SU-DHL-6 (cell line): ENCODE results near the gene MFNG.

ENCODE experiments used
- H2AFZ ChIP-seq: fragments of 200-600 bp; sonication (generic); 2 replicates; pipeline ENCODE4 v1.6.1; 2014; ENCODE audit warnings: low read depth, mild to moderate bottlenecking, moderate library complexity, mixed read lengths, antibody characterized with exemption, low read length; ENCODE audit not compliant: severe bottlenecking
- H3F3A ChIP-seq: fragments of 200-600 bp; shearing (Covaris generic); 2 replicates; pipeline ENCODE4 v1.6.0; 2016; ENCODE audit warnings: antibody characterized with exemption, mild to moderate bottlenecking; ENCODE audit not compliant: insufficient read depth
- H3K27ac ChIP-seq: fragments of 200-600 bp; sonication (generic); 2 replicates; pipeline ENCODE4 v1.5.1; 2016; ENCODE audit warnings: low read depth, mild to moderate bottlenecking, low read length, moderate library complexity, mixed read lengths
- H3K27me3 ChIP-seq: fragments of 200-600 bp; sonication (generic), shearing (Covaris generic); 2 replicates; pipeline ENCODE4 v1.6.0; 2014; ENCODE audit warnings: mild to moderate bottlenecking, low read length
- H3K36me3 ChIP-seq: fragments of 200-600 bp; sonication (generic); 2 replicates; pipeline ENCODE4 v1.6.1; 2014; ENCODE audit warnings: mild to moderate bottlenecking, low read length, mixed read lengths
- H3K4me2 ChIP-seq: fragments of 300-600, 200-600 bp; shearing (Covaris generic), sonication (generic); 2 replicates; pipeline ENCODE4 v1.6.0; 2014; ENCODE audit warnings: low read length, low read depth, mild to moderate bottlenecking; ENCODE audit not compliant: poor library complexity, severe bottlenecking
- H3K4me3 ChIP-seq: fragments of 200-600 bp; sonication (generic); 2 replicates; pipeline ENCODE4 v1.5.1; 2014; ENCODE audit warnings: antibody characterized with exemption, low read length, mild to moderate bottlenecking, mixed read lengths; ENCODE audit not compliant: insufficient read depth, poor library complexity, severe bottlenecking
- H3K79me2 ChIP-seq: fragments of 200-600 bp; sonication (generic); 2 replicates; pipeline ENCODE4 v1.6.1; 2014; ENCODE audit warnings: mild to moderate bottlenecking, low read length, moderate library complexity; ENCODE audit not compliant: insufficient read depth
- H3K9ac ChIP-seq: fragments of 200-600 bp; sonication (generic); 2 replicates; pipeline ENCODE4 v1.7.0; 2014; ENCODE audit warnings: mild to moderate bottlenecking, low read length
- H3K9me2 ChIP-seq: fragments of 200-600 bp; sonication (generic); replicated peaks from 2 replicates; pipeline ENCODE4 v1.6.1; 2014; ENCODE audit warnings: low read length; ENCODE audit not compliant: insufficient read depth
- H3K9me3 ChIP-seq: fragments of 200-600 bp; sonication (generic); 2 replicates; pipeline ENCODE4 v1.6.1; 2014; ENCODE audit warnings: low read length, mixed read lengths; ENCODE audit not compliant: insufficient read depth
- H4K20me1 ChIP-seq: fragments of 200-600 bp; sonication (generic); 2 replicates; pipeline ENCODE4 v1.6.1; 2014; ENCODE audit warnings: low read depth, mild to moderate bottlenecking, antibody characterized with exemption, low read length, moderate library complexity, mixed read lengths
- CTCF ChIP-seq: fragments of 200-600 bp; sonication (generic); IDR thresholded peaks from one replicate; pipeline ENCODE4 v1.5.1; 2017; ENCODE audit warnings: antibody characterized with exemption, mild to moderate bottlenecking, low read length, moderate library complexity; ENCODE audit not compliant: insufficient read depth, poor library complexity, severe bottlenecking
- EZH2phosphoT487 ChIP-seq: fragments of 200-600 bp; sonication (generic), shearing (Covaris generic); conservative IDR thresholded peaks from 2 replicates; pipeline ENCODE4 v1.6.1; 2018; ENCODE audit warnings: mild to moderate bottlenecking, antibody characterized with exemption, low read length, moderate library complexity, mixed read lengths

The MFNG gene

GRCh38 chr22:37474447-37475090 is 11.6 kb downstream of the MFNG start:
- H3K4me2 ChIP-seq: no peak overlapping the region

GRCh38 chr22:37473437-37473946 is 12.7 kb downstream of the MFNG start:
- Histone ChIP-seq H3K9me3 (no peaks in the 10 kb centered on the region), H3K4me2 (no peak overlapping the region), H3K9ac (no peak overlapping the region), H3K36me3 (0 out of 2 replicates have a peak, but pooled peaks cover 6% of the 10 kb centered on the region), H3K27ac (no peak overlapping the region), H3K27me3 (no peaks in the 10 kb centered on the region), H3K9me2 (no peaks in the 10 kb centered on the region), H4K20me1 (no peaks in the 10 kb centered on the region), H3F3A (0 out of 2 replicates have a peak, but pooled peaks cover 5% of the 10 kb centered on the region), H3K79me2 (no peaks in the 10 kb centered on the region), H3K4me3 (no peak overlapping the region), H2AFZ (no peak overlapping the region)
- TF ChIP-seq EZH2phosphoT487 (no peak), CTCF (no peak)

More at GRCh38 chr22:37474447-37475090, 11.6 kb downstream of the MFNG start:
- Histone ChIP-seq H3K9me2 (no peaks in the 10 kb centered on the region), H3K27me3 (no peaks in the 10 kb centered on the region), H3K9me3 (no peaks in the 10 kb centered on the region), H4K20me1 (no peaks in the 10 kb centered on the region), H3K27ac (peak overlapping the region; percentile 94; the same call in 1 of the 2 replicates), H3K4me3 (no peak overlapping the region), H2AFZ (no peak overlapping the region), H3F3A (0 out of 2 replicates have a peak, but pooled peaks cover 5% of the 10 kb centered on the region), H3K9ac (no peak overlapping the region), H3K36me3 (0 out of 2 replicates have a peak, but pooled peaks cover 6% of the 10 kb centered on the region), H3K79me2 (no peaks in the 10 kb centered on the region)
- TF ChIP-seq EZH2phosphoT487 (no peak), CTCF (no peak)

- no peak overlapping the region for H3K9ac ChIP-seq
- no peak overlapping the region for H3K4me2 ChIP-seq
- no peaks in the 10 kb centered on the region for H4K20me1 ChIP-seq
- 0 out of 2 replicates have a peak, but pooled peaks cover 6% of the 10 kb centered on the region for H3K36me3 ChIP-seq
- H3K79me2 ChIP-seq: no peaks in the 10 kb centered on the region
- H3K9me3 ChIP-seq: no peaks in the 10 kb centered on the region
- H3K27me3 ChIP-seq: no peaks in the 10 kb centered on the region
- no peak overlapping the region for H2AFZ ChIP-seq
- no peak overlapping the region for H3K4me3 ChIP-seq
- no peak overlapping the region for H3K27ac ChIP-seq
- TF ChIP-seq EZH2phosphoT487: no peak
- peak; percentile 70 for TF ChIP-seq CTCF
- H3K9me2 ChIP-seq: no peaks in the 10 kb centered on the region
- 0 out of 2 replicates have a peak, but pooled peaks cover under 1% of the 10 kb centered on the region for H3F3A ChIP-seq
Observed at GRCh38 chr22:37472418-37473006, 13.7 kb downstream of the MFNG start.
